DND-41 (cell line): ENCODE measurements around the gene ABCA7.

Source experiments
- ATAC-seq: fragments of 200-7000 bp; cut with Tn5 transposase; 3 replicates; pipeline ENCODE4 v1.9.1; 2021; ENCODE audit warnings: low read depth; ENCODE audit not compliant: insufficient read depth
- DNase-seq: peaks from one replicate; pipeline ENCODE4 v3.0.0-alpha.2; 2020
- H2AFZ ChIP-seq: 2 replicates; pipeline ENCODE4 v1.6.0; 2012; ENCODE audit warnings: low read depth, low read length
- H3K27ac ChIP-seq: 2 replicates; pipeline ENCODE4 v1.5.1; 2012; ENCODE audit warnings: low read length, inconsistent platforms
- H3K27me3 ChIP-seq: fragments of 200-600 bp; sonication (generic); 2 replicates; pipeline ENCODE4 v1.6.0; 2012; ENCODE audit warnings: low read length, mild to moderate bottlenecking, inconsistent platforms; ENCODE audit not compliant: insufficient read depth, poor library complexity
- H3K36me3 ChIP-seq: 2 replicates; pipeline ENCODE4 v1.5.1; 2012; ENCODE audit warnings: low read length, inconsistent platforms; ENCODE audit not compliant: insufficient read depth
- H3K4me1 ChIP-seq: 2 replicates; pipeline ENCODE4 v1.5.1; 2012; ENCODE audit warnings: mild to moderate bottlenecking, low read length; ENCODE audit not compliant: insufficient read depth
- H3K4me2 ChIP-seq: 2 replicates; pipeline ENCODE4 v1.6.0; 2012; ENCODE audit warnings: mild to moderate bottlenecking, moderate library complexity, low read length, inconsistent platforms; ENCODE audit not compliant: insufficient read depth
- H3K4me3 ChIP-seq, 2 experiments: fragments of 200-600 bp in 1 of 2; shearing (Covaris generic) in 1 of 2; 2 replicates each; pipeline ENCODE4 v1.5.1; 2012 to 2016; ENCODE audit warnings: inconsistent platforms in 2 of 2, low read length in 2 of 2, mild to moderate bottlenecking in 2 of 2, low read depth in 1 of 2, moderate library complexity in 1 of 2
- H3K79me2 ChIP-seq: 2 replicates; pipeline ENCODE4 v1.6.0; 2012; ENCODE audit warnings: low read length, inconsistent platforms; ENCODE audit not compliant: insufficient read depth
- H3K9ac ChIP-seq: 2 replicates; pipeline ENCODE4 v1.6.0; 2012; ENCODE audit warnings: low read depth, mild to moderate bottlenecking, inconsistent platforms, low read length, moderate library complexity
- H3K9me3 ChIP-seq: 2 replicates; pipeline ENCODE4 v1.5.1; 2012; ENCODE audit warnings: low read length, moderate library complexity, mild to moderate bottlenecking, inconsistent platforms; ENCODE audit not compliant: insufficient read depth, severe bottlenecking
- H4K20me1 ChIP-seq: 2 replicates; pipeline ENCODE4 v1.6.0; 2012; ENCODE audit warnings: low read length; ENCODE audit not compliant: insufficient read depth
- EZH2 ChIP-seq: IDR thresholded peaks from 3 replicates; pipeline ENCODE4 v1.6.1; 2012; ENCODE audit warnings: borderline replicate concordance, low read depth, mild to moderate bottlenecking, moderate library complexity, low read length, inconsistent platforms; ENCODE audit not compliant: severe bottlenecking
- TF ChIP-seq, protein P1 (sequence below): IDR thresholded peaks from 2 replicates; pipeline ENCODE4 v1.5.1; 2012; ENCODE audit warnings: borderline replicate concordance, low read length, moderate library complexity, mild to moderate bottlenecking; ENCODE audit not compliant: poor library complexity, severe bottlenecking; ENCODE audit errors: extremely low read depth

The ABCA7 gene

DNA sequence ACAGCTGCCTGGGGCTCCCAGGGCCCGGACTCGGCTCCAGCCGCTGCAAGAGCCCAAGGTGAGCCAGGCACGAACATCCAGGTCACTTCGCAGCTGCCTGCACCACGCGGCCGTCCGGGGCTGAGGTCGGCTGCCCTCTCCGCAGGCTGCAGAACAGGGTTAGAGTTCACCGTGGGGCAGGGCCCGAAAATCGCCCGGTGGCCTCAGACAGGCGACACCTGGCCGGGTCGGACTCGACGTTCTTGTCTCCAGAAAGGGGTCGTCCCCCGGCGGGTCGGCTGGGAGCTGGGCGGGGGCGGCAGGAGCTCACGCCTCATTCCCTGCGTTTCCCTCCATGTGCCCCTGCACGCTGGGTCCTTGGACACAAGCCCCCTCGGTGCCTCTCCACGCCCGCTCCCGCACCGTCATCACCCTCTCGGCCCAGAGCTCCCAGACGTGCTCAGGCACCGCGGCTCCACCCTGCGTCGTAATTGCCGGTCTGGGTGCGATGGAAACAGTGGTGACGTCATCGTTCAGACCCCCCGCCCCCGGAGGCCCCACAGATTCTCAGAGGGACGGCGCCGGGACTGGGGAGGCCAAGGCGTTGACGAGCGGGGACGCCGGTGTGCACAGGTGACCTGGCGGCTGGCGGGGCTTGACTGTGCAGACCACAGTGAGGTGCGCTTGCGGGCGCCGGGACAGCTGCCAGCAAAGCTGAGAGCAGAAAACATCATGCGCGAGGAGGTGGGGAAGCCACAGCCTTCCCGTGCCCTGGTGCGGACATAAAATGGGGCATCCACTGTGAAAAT lies 43.7 kb upstream of the ABCA7 start:
- Histone ChIP-seq H3K9me3 (no peaks in the 10 kb centered on the region), H2AFZ (no peak overlapping the region), H3K27ac (no peak overlapping the region), H3K27me3 (peaks cover 6% of the 10 kb centered on the region), H4K20me1 (peaks cover 28% of the 10 kb centered on the region), H3K36me3 (peaks cover 28% of the 10 kb centered on the region), H3K4me1 (peaks cover 9% of the 10 kb centered on the region), H3K4me2 (peak overlapping the region; percentile 12; the same call in 1 of the 2 replicates), H3K79me2 (no peaks in the 10 kb centered on the region), H3K4me3 (no peak overlapping the region), H3K9ac (no peak overlapping the region)
- peak; percentile 57 for DNase-seq
- ATAC-seq = peak; percentile 62
- no peak for TF ChIP-seq EZH2
- TF ChIP-seq, protein P1, sequence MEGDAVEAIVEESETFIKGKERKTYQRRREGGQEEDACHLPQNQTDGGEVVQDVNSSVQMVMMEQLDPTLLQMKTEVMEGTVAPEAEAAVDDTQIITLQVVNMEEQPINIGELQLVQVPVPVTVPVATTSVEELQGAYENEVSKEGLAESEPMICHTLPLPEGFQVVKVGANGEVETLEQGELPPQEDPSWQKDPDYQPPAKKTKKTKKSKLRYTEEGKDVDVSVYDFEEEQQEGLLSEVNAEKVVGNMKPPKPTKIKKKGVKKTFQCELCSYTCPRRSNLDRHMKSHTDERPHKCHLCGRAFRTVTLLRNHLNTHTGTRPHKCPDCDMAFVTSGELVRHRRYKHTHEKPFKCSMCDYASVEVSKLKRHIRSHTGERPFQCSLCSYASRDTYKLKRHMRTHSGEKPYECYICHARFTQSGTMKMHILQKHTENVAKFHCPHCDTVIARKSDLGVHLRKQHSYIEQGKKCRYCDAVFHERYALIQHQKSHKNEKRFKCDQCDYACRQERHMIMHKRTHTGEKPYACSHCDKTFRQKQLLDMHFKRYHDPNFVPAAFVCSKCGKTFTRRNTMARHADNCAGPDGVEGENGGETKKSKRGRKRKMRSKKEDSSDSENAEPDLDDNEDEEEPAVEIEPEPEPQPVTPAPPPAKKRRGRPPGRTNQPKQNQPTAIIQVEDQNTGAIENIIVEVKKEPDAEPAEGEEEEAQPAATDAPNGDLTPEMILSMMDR = no peak

- Histone ChIP-seq H3K36me3 (peaks cover 15% of the 10 kb centered on the region), H3K4me2 (no peak overlapping the region), H3K27me3 (peaks cover 6% of the 10 kb centered on the region), H4K20me1 (peaks cover 25% of the 10 kb centered on the region), H2AFZ (no peak overlapping the region), H3K9ac (no peak overlapping the region), H3K27ac (no peak overlapping the region), H3K4me3 (no peak overlapping the region), H3K79me2 (no peaks in the 10 kb centered on the region), H3K9me3 (no peaks in the 10 kb centered on the region), H3K4me1 (peaks cover 9% of the 10 kb centered on the region)
- no peak for TF ChIP-seq EZH2
- TF ChIP-seq, protein P1 = no peak
- ATAC-seq = no peak
- DNase-seq = no peak
These were observed 41.8 kb upstream of the ABCA7 start for GRCh38 chr19:998064-998463.

GRCh38 chr19:999379-999719 lies 40.6 kb upstream of the ABCA7 start:
- H3K27me3 ChIP-seq = peaks cover 6% of the 10 kb centered on the region
- no peaks in the 10 kb centered on the region for H3K79me2 ChIP-seq
- no peaks in the 10 kb centered on the region for H3K9me3 ChIP-seq
- no peak overlapping the region for H3K4me3 ChIP-seq
- TF ChIP-seq, protein P1 = no peak
- TF ChIP-seq EZH2 = no peak
- no peak for ATAC-seq
- H2AFZ ChIP-seq = no peak overlapping the region
- no peak for DNase-seq
- H3K4me1 ChIP-seq = peaks cover 9% of the 10 kb centered on the region
- no peak overlapping the region for H3K4me2 ChIP-seq
- H3K9ac ChIP-seq = no peak overlapping the region
- no peak overlapping the region for H3K27ac ChIP-seq
- peaks cover 2% of the 10 kb centered on the region for H3K36me3 ChIP-seq
- peaks cover 13% of the 10 kb centered on the region for H4K20me1 ChIP-seq

DNA sequence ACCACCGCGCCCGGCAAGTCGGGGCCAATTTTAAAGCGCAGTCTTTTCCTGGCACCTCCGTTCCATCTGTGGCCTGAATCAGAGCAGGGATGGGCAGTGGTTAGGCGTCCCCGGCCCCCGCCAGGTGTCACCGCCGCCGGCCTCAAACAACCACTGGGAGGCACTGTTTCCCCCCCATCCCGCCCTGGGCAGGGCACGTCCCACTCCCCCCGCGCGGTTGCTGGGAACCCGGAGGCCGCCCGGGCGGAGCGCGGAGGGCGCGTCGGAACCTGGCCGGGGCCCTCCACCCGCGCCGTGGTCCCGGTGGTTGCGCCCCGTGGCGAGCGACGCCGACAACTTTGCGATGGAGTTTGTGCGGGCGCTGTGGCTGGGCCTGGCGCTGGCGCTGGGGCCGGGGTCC lies 39.8 kb upstream of the ABCA7 start, which contains the start of gene GRIN3B:
TSS of gene GRIN3B (plus strand) at position 325 of the 400 bp plus-strand sequence. CDS start at position 344, 19 bp downstream.
- Histone ChIP-seq H3K4me2 (no peak within 1 kb of the TSS), H3K4me1 (peaks cover 9% of the 10 kb centered on the region), H3K36me3 (no peaks in the 10 kb centered on the region; the same call in 1 of the 2 replicates), H3K79me2 (no peaks in the 10 kb centered on the region), H3K9me3 (no peaks in the 10 kb centered on the region), H3K27me3 (peaks cover 6% of the 10 kb centered on the region), H3K9ac (no peak within 1 kb of the TSS), H4K20me1 (peaks cover 9% of the 10 kb centered on the region), H3K27ac (no peak within 1 kb of the TSS), H3K4me3 (no peak within 1 kb of the TSS), H2AFZ (no peak within 1 kb of the TSS)
- DNase-seq = peak; percentile 41
- TF ChIP-seq, protein P1 = peak; percentile 37
- no peak for TF ChIP-seq EZH2
- no peak for ATAC-seq
